ENCODE data around the gene ZNF750. TPM values are rescaled to one million over a fixed set of nuclear protein-coding genes. Genes with fewer than 3 reads are reported as not detected.

The ZNF750 gene
- total RNA-seq, 4 donors from 2014 or later: 202 to 426 (median 294) TPM

- intact Hi-C loops (cut with DNase I; ENCODE audit: low total_unique reads): no loop called here
- TF ChIP-seq POLR2A (IDR thresholded peaks at IDR 0.05) (no peak), CTCF (IDR thresholded peaks at IDR 0.05) (no peak)
- no peak for DNase-seq (ENCODE audit: low spot score in 2 of 2)
- 75 to 77% methylated on average over 13 of the region's 13 CpGs for WGBS, 2 donors
- no peak overlapping the region for H3K4me3 ChIP-seq (ENCODE audit: low read depth, poor library complexity, severe bottlenecking)
Measured at GRCh38 chr17:82837586-82838320, 2.1 kb downstream of the ZNF750 start.

GRCh38 chr17:82836823-82837357 lies 2.9 kb downstream of the ZNF750 start:
- TF ChIP-seq CTCF (IDR thresholded peaks at IDR 0.05) (no peak), POLR2A (IDR thresholded peaks at IDR 0.05) (no peak)
- intact Hi-C loops (cut with DNase I; ENCODE audit: low total_unique reads): no loop called here
- no peak overlapping the region for H3K4me3 ChIP-seq (ENCODE audit: low read depth, poor library complexity, severe bottlenecking)
- 39 to 59% methylated on average over 12 of the region's 12 CpGs for WGBS, 2 donors
- DNase-seq (ENCODE audit: low spot score in 2 of 2): peak in 1 of 2 donors; percentile 51

- intact Hi-C loops (cut with DNase I; ENCODE audit: low total_unique reads): no loop called here
Measured at GRCh38 chr17:82835766-82836512, 3.9 kb downstream of the ZNF750 start.

GRCh38 chr17:82835122-82835521 lies 4.7 kb downstream of the ZNF750 start:
- TF ChIP-seq CTCF (IDR thresholded peaks at IDR 0.05): no peak
- no peak for TF ChIP-seq POLR2A (IDR thresholded peaks at IDR 0.05)
- DNase-seq (ENCODE audit: low spot score in 2 of 2): no peak
- H3K4me3 ChIP-seq (ENCODE audit: low read depth, poor library complexity, severe bottlenecking): no peak overlapping the region
- intact Hi-C loops (cut with DNase I; ENCODE audit: low total_unique reads): no loop called here
- 61 to 73% methylated on average over 9 of the region's 9 CpGs for WGBS, 2 donors

More at GRCh38 chr17:82835766-82836512, 3.9 kb downstream of the ZNF750 start:
- peak; percentile 79 to 90 for DNase-seq (ENCODE audit: low spot score in 2 of 2)
- 58 to 73% methylated on average over 28 of the region's 28 CpGs for WGBS, 2 donors
- H3K4me3 ChIP-seq (ENCODE audit: low read depth, poor library complexity, severe bottlenecking): no peak overlapping the region
- TF ChIP-seq POLR2A (IDR thresholded peaks at IDR 0.05): no peak
- no peak for TF ChIP-seq CTCF (IDR thresholded peaks at IDR 0.05)

GRCh38 chr17:82832881-82833475 lies 6.8 kb downstream of the ZNF750 start:
- WGBS, 2 donors: 96% methylated on average over 18 to 20 of the region's 20 CpGs
- TF ChIP-seq CTCF (IDR thresholded peaks at IDR 0.05): no peak
- no peak for TF ChIP-seq POLR2A (IDR thresholded peaks at IDR 0.05)
- no peak overlapping the region for H3K4me3 ChIP-seq (ENCODE audit: low read depth, poor library complexity, severe bottlenecking)
- no peak for DNase-seq (ENCODE audit: low spot score in 2 of 2)
- intact Hi-C loops (cut with DNase I; ENCODE audit: low total_unique reads): no loop called here

Data from lower leg skin (tissue), 4 donors.